Measurements from ENCODE around the gene CFAP410.

The CFAP410 gene

GRCh38 chr21:44354775-44355771, 15.9 kb upstream of the CFAP410 start:
- Histone ChIP-seq H3K27ac (replicated peaks) (peak overlapping the region; percentile 99), H3K27me3 (ENCODE audit: insufficient read depth, poor library complexity, severe bottlenecking) (no peaks in the 10 kb centered on the region), H3K4me3 (replicated peaks; ENCODE audit: insufficient read depth, low read length) (peak overlapping the region; percentile 39)
- TF ChIP-seq SPI1 (IDR thresholded peaks at IDR 0.05; ENCODE audit: borderline replicate concordance, low read depth) (peak; percentile 65; the same call in 1 of the 2 replicates), GABPA (IDR thresholded peaks at IDR 0.05; ENCODE audit: low read depth) (no peak), REST (IDR thresholded peaks at IDR 0.05; ENCODE audit: insufficient replicate concordance, low read depth) (peak; percentile 44), POLR2AphosphoS5 (IDR thresholded peaks at IDR 0.05; ENCODE audit: low read depth) (peak; percentile 76)
- TF ChIP-seq, protein P1, sequence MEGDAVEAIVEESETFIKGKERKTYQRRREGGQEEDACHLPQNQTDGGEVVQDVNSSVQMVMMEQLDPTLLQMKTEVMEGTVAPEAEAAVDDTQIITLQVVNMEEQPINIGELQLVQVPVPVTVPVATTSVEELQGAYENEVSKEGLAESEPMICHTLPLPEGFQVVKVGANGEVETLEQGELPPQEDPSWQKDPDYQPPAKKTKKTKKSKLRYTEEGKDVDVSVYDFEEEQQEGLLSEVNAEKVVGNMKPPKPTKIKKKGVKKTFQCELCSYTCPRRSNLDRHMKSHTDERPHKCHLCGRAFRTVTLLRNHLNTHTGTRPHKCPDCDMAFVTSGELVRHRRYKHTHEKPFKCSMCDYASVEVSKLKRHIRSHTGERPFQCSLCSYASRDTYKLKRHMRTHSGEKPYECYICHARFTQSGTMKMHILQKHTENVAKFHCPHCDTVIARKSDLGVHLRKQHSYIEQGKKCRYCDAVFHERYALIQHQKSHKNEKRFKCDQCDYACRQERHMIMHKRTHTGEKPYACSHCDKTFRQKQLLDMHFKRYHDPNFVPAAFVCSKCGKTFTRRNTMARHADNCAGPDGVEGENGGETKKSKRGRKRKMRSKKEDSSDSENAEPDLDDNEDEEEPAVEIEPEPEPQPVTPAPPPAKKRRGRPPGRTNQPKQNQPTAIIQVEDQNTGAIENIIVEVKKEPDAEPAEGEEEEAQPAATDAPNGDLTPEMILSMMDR (IDR thresholded peaks at IDR 0.05; ENCODE audit: insufficient read depth, low read length) = no peak
- peak; percentile 77 to 95 for DNase-seq (ENCODE audit: low read depth in 1 of 2, low spot score in 1 of 2)

GRCh38 chr21:44354001-44354405, 14.8 kb upstream of the CFAP410 start:
- no peaks in the 10 kb centered on the region for H3K27me3 ChIP-seq (ENCODE audit: insufficient read depth, poor library complexity, severe bottlenecking)

More at GRCh38 chr21:44354001-44354405, 14.8 kb upstream of the CFAP410 start:
- peak; percentile 97 to 98 for DNase-seq (ENCODE audit: low read depth in 1 of 2, low spot score in 1 of 2)
- TF ChIP-seq, protein P1 (IDR thresholded peaks at IDR 0.05; ENCODE audit: insufficient read depth, low read length) = no peak
- no peak; the same call in 1 of the 2 replicates for TF ChIP-seq SPI1 (IDR thresholded peaks at IDR 0.05; ENCODE audit: borderline replicate concordance, low read depth)
- TF ChIP-seq POLR2AphosphoS5 (IDR thresholded peaks at IDR 0.05; ENCODE audit: low read depth) = peak; percentile 83
- TF ChIP-seq GABPA (IDR thresholded peaks at IDR 0.05; ENCODE audit: low read depth) = peak; percentile 58
- no peak for TF ChIP-seq REST (IDR thresholded peaks at IDR 0.05; ENCODE audit: insufficient replicate concordance, low read depth)
- H3K4me3 ChIP-seq (replicated peaks; ENCODE audit: insufficient read depth, low read length) = peak overlapping the region; percentile 39
- peak overlapping the region; percentile 99 for H3K27ac ChIP-seq (replicated peaks)

Measured in HL-60 (cell line).